K562 (cell line): ENCODE data around the gene KHDC1L. TPM values are rescaled to one million over a fixed set of nuclear protein-coding genes. Genes with fewer than 3 reads are reported as not detected.
"Not testable (repeated sequence)": the region's sequence is repeated elsewhere in the genome, so short reads cannot be mapped to it uniquely, and the experiment has no call there.

Experiments
- ATAC-seq: fragments of 200-7000 bp; cut with Tn5 transposase; 3 replicates; pipeline ENCODE4 v1.9.1; 2020; ENCODE audit warnings: moderate library complexity
- BruUV-seq: library from RNA; stranded (reverse); fragments of 400-500 nt; replicated peaks from 2 replicates; lab custom pipeline; 2021; lab: Mats Ljungman, UMichigan
- CTCF ChIA-PET: fragments of 300-600 bp; formaldehyde crosslinking; extraction: SDS; loops from one replicate; lab custom pipeline; 2021; ENCODE audit warnings: low intra/inter-chr PET ratio; lab: Yijun Ruan, JAX
- POLR2A ChIA-PET: fragments of 300-600, 350-650 bp; sonication (Branson Sonifier 250); formaldehyde crosslinking; extraction: SDS; loops from one replicate; lab custom pipeline; 2021; ENCODE audit warnings: antibody characterized with exemption, inconsistent platforms; lab: Yijun Ruan, JAX
- DNase-seq, 4 experiments: peaks; one replicate each; pipeline versions ENCODE4 v3.0.0 to v3.0.0-alpha.2; 2011 to 2018; ENCODE audit warnings: low spot score in 3 of 4, mixed read lengths in 3 of 4; ENCODE audit errors: extremely low read depth in 1 of 4
- FAIRE-seq: peaks from 2 replicates; lab custom pipeline; 2011; peaks lifted over from hg19 to GRCh38; lab: Jason Lieb, UNC
- H2AFZ ChIP-seq: 2 replicates; pipeline ENCODE4 v1.6.0; 2011; ENCODE audit warnings: low read depth, low read length, control low read depth, inconsistent platforms
- H3K27ac ChIP-seq: fragments of 200-600 bp; 3 replicates; pipeline ENCODE4 v1.8.0; 2011; ENCODE audit warnings: low read depth, mild to moderate bottlenecking, control low read depth, inconsistent platforms, low read length, moderate library complexity, mixed read lengths; ENCODE audit errors: extremely low read depth
- H3K27me3 ChIP-seq, 2 experiments: fragments of 300-600 bp in 1 of 2; 2 replicates in 1 of 2; 3 replicates in 1 of 2; pipeline versions ENCODE4 v1.6.0 to v1.8.0; 2011; ENCODE audit warnings: inconsistent platforms in 2 of 2, low read length in 2 of 2, mild to moderate bottlenecking in 1 of 2, mixed read lengths in 1 of 2, moderate library complexity in 1 of 2; ENCODE audit not compliant: control insufficient read depth in 2 of 2, insufficient read depth in 2 of 2
- H3K36me3 ChIP-seq: fragments of 300-600 bp; 3 replicates; pipeline ENCODE4 v1.8.0; 2011; ENCODE audit warnings: mild to moderate bottlenecking, low read length, inconsistent platforms; ENCODE audit not compliant: control insufficient read depth, insufficient read depth
- H3K4me1 ChIP-seq, 2 experiments: fragments of 200-600 bp in 1 of 2; replicated peaks in 1 of 2; 2 replicates in 1 of 2; 3 replicates in 1 of 2; pipeline versions ENCODE4 v1.5.1 to v1.8.0; 2011; ENCODE audit warnings: inconsistent platforms in 2 of 2, low read length in 2 of 2, mild to moderate bottlenecking in 1 of 2, mixed read lengths in 1 of 2, moderate library complexity in 1 of 2; ENCODE audit not compliant: control insufficient read depth in 2 of 2, insufficient read depth in 2 of 2
- H3K4me2 ChIP-seq: 2 replicates; pipeline ENCODE4 v1.6.1; 2011; ENCODE audit warnings: low read length, control low read depth, inconsistent platforms, mixed read lengths; ENCODE audit not compliant: insufficient read depth
- H3K4me3 ChIP-seq: fragments of 200-600 bp; sonication (generic), shearing (Covaris generic); 2 replicates; pipeline ENCODE4 v1.5.1; 2016; ENCODE audit warnings: control low read depth, inconsistent platforms
- H3K79me2 ChIP-seq: fragments of 200-600 bp; 3 replicates; pipeline ENCODE4 v1.8.0; 2011; ENCODE audit warnings: low read length, inconsistent platforms; ENCODE audit not compliant: control insufficient read depth, insufficient read depth
- H3K9ac ChIP-seq, 2 experiments: 2 replicates each; pipeline versions ENCODE4 v1.6.0 to v1.6.1; 2011; ENCODE audit warnings: low read depth in 2 of 2, low read length in 2 of 2, control low read depth in 1 of 2, inconsistent platforms in 1 of 2, mild to moderate bottlenecking in 1 of 2, mixed read lengths in 1 of 2; ENCODE audit not compliant: insufficient read depth in 1 of 2
- H3K9me1 ChIP-seq: one replicate; pipeline ENCODE4 v1.6.0; 2011; ENCODE audit warnings: inconsistent platforms, mild to moderate bottlenecking, low read length, moderate library complexity; ENCODE audit not compliant: control insufficient read depth, insufficient read depth
- H3K9me3 ChIP-seq: replicated peaks from 2 replicates; pipeline ENCODE4 v1.5.1; 2011; ENCODE audit warnings: low read depth, low read length, inconsistent platforms; ENCODE audit not compliant: control insufficient read depth, insufficient read depth
- H4K20me1 ChIP-seq: replicated peaks from 2 replicates; pipeline ENCODE4 v1.6.1; 2011; ENCODE audit warnings: low read length, inconsistent platforms, mixed read lengths; ENCODE audit not compliant: control insufficient read depth, insufficient read depth
- BCL6 ChIP-seq: fragments of 250-450 bp; sonication (Bioruptor Pico); IDR thresholded peaks from 2 replicates; pipeline ENCODE4 v1.4.0; 2020
- POLR2G ChIP-seq: fragments of 200-400 bp; formaldehyde crosslinking; IDR thresholded peaks from 2 replicates; pipeline ENCODE4 v1.6.1; 2017; ENCODE audit warnings: low read depth, mild to moderate bottlenecking, antibody characterized with exemption, low read length, moderate library complexity
- ZBTB33 ChIP-seq: sonication (generic); formaldehyde crosslinking; IDR thresholded peaks from 2 replicates; pipeline ENCODE4 v1.8.1; 2023; ENCODE audit warnings: mild to moderate bottlenecking, missing genetic modification reagents
- WGBS: fragments of 100-300 bp; shearing (Covaris generic); methylation state at CpG from one replicate; pipeline ENCODE4 v1.1.6; 2016; ENCODE audit warnings: low coverage, mixed read lengths; ENCODE audit not compliant: insufficient coverage; ENCODE audit errors: missing lambda C conversion rate; 5-methylcytosine and 5-hydroxymethylcytosine counted together
- in situ Hi-C: fragments of 300-500 bp; cut with MboI; formaldehyde crosslinking; loops from 4 replicates; pipeline ENCODE4 v1.15.0; 2018; ENCODE audit warnings: inconsistent platforms, mixed read lengths
- intact Hi-C: fragments of 100-400 bp; cut with micrococcal nuclease; formaldehyde crosslinking; loops from 2 replicates; pipeline ENCODE4 v1.14.2; 2022
- polyA plus RNA-seq, 8 experiments: library from polyadenylated mRNA; depleted of rRNA in 4 of 8; stranded (reverse) in 5 of 8; unstranded in 3 of 8; fragments of >200 nt; fragmentation: Nextera tagmentation in 2 of 8; fragmentation: Illumina TruSeq in 1 of 8; extraction: Ambion mirVana in 2 of 8; extraction: Trizol in 1 of 8; gene quantifications; 2 replicates each; pipeline versions ENCODE4 v1.2.1 to v1.2.3, GENCODE V29; 2011 to 2014; ENCODE audit warnings: inconsistent platforms in 1 of 8, missing spikeins in 1 of 8
- total RNA-seq, 7 experiments: library from RNA; depleted of rRNA in 6 of 7; stranded (reverse); fragments of >200 nt in 6 of 7; fragmentation: Illumina TruSeq in 2 of 7; extraction: Trizol in 2 of 7; gene quantifications; 2 replicates each; pipeline versions ENCODE4 v1.2.1 to v1.2.3, GENCODE V29; 2011 to 2021; ENCODE audit warnings: low replicate concordance in 1 of 7

Gene KHDC1L
- total and polyA plus RNA-seq, 9 of the 15 experiments (the other 6 are each of a cell fraction or from before 2014, with no cell fraction given), result 0.33 to 1.9 (median 0.54) TPM

DNA sequence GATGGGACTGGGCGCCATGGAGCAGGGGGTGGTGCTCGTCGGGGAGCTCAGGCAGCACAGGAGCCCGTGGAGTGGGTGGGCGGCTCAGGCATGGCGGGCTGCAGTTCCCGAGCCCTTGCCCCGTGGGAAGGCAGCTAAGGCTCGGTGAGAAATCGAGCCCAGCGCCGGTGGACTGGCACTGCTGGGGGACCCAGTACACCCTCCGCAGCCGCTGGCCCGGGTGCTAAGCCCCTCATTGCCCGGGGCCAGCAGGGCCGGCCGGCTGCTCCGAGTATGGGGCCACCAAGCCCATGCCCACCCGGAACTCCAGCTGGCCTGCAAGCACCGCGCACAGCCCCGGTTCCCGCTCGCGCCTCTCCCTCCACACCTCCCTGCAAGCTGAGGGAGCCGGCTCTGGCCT lies 43.6 kb upstream of the KHDC1L start:
- H3K79me2 ChIP-seq, H4K20me1 ChIP-seq, BruUV-seq, H3K27me3 ChIP-seq, H3K4me3 ChIP-seq, H3K36me3 ChIP-seq, H3K27ac ChIP-seq, H2AFZ ChIP-seq, H3K9me1 ChIP-seq, H3K4me2 ChIP-seq, in situ Hi-C loops, H3K9ac ChIP-seq, ATAC-seq, FAIRE-seq, intact Hi-C loops, H3K9me3 ChIP-seq, H3K4me1 ChIP-seq, DNase-seq, CTCF ChIA-PET: not testable (repeated sequence)
- WGBS, result 81% methylated on average over 9 of the region's 27 CpGs
- 0 out of 2 replicates have a peak, but pooled peaks have one; percentile 37 for TF ChIP-seq POLR2G
- POLR2A ChIA-PET, result interaction anchor here (1.0 kb wide), 1 partner anchor 41 kb away, joined by 3 read pairs; no protein-coding TSS in a partner anchor

DNA sequence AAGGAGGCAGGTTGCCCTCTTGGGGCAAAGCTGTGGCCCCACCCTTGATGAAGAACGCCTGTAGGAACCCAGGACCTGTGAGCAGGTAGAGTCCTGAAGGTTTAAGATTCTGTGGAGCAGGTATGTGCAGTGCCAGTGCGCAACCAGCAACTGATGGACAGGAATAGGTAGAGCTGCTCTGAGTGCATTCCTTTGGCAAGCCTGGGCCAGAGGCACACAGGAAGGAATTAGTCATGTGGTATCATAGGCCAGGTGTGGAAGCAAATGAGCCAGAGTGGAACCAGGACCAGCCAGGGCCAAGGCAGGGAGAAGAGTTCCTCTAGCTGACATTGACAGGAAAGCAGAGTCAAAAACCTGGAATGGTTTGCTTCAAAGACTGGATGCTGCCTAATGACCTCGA lies 39.1 kb upstream of the KHDC1L start:
- no peak overlapping the region for H3K4me3 ChIP-seq
- H3K9me1 ChIP-seq, result no peaks in the 10 kb centered on the region
- H3K79me2 ChIP-seq, result peaks cover 6% of the 10 kb centered on the region; the same call in 2 of the 3 replicates
- TF ChIP-seq ZBTB33, result peak; percentile 52; the same call in 1 of the 2 replicates
- TF ChIP-seq BCL6 (CRISPR knock-in tag), result no peak
- TF ChIP-seq, all 486 proteins: peak for 1
- FAIRE-seq, result no peak
- H3K4me1 ChIP-seq, result peaks cover 4 to 10% of the 10 kb centered on the region in 2 experiments; a peak in 3 of 5 replicates
- no peak for ATAC-seq
- H2AFZ ChIP-seq, result no peak overlapping the region
- no peak for DNase-seq
- no peak overlapping the region for H3K4me2 ChIP-seq
- 0 out of 4 replicates have a peak overlapping the region, but pooled peaks of 1 of the 2 experiments have one; percentile 61 for H3K9ac ChIP-seq
- intact Hi-C loops, result no loop called here
- in situ Hi-C loops, result no loop called here
- no TSS peak for BruUV-seq
- H3K36me3 ChIP-seq, result peaks cover 6% of the 10 kb centered on the region; the same call in 1 of the 3 replicates
- no peaks in the 10 kb centered on the region for H3K27me3 ChIP-seq
- POLR2A ChIA-PET, result interaction anchor here (0.5 to 0.6 kb wide), 2 partner anchors 24 to 28 kb away, joined by 3 to 4 read pairs; no protein-coding TSS in a partner anchor
- H3K27ac ChIP-seq, result no peak overlapping the region
- no peaks in the 10 kb centered on the region for H3K9me3 ChIP-seq
- 65% methylated on average over 3 of the region's 3 CpGs for WGBS
- CTCF ChIA-PET, result no interaction called here
- no peaks in the 10 kb centered on the region for H4K20me1 ChIP-seq
